ENCODE measurements around the gene ATP10A.
A peak's percentile ranks its signal among the peaks of the same experiment; 100 is the strongest.

The ATP10A gene

GRCh38 chr15:25863111-25863967 lies at the start of gene ATP10A:
Gene ATP10A, minus strand, starts transcription at chr15:25863327. Its CDS starts 231 bp downstream, at chr15:25863096.
- TF ChIP-seq CTCF (IDR thresholded peaks at IDR 0.05; ENCODE audit: low read depth, low read length): no peak
- peak within 1 kb of the TSS; percentile 76 for H3K4me3 ChIP-seq (ENCODE audit: low read depth, low read length)

GRCh38 chr15:25912035-25912434 lies 48.9 kb upstream of the ATP10A start:
- TF ChIP-seq CTCF (IDR thresholded peaks at IDR 0.05; ENCODE audit: low read depth, low read length): no peak
- H3K4me3 ChIP-seq (ENCODE audit: low read depth, low read length): no peak overlapping the region

- TF ChIP-seq CTCF (IDR thresholded peaks at IDR 0.05; ENCODE audit: low read depth, low read length): no peak
- no peak overlapping the region for H3K4me3 ChIP-seq (ENCODE audit: low read depth, low read length)
Measured at GRCh38 chr15:25910832-25911231, 47.7 kb upstream of the ATP10A start.

- TF ChIP-seq CTCF (IDR thresholded peaks at IDR 0.05; ENCODE audit: low read depth, low read length): no peak
- H3K4me3 ChIP-seq (ENCODE audit: low read depth, low read length): no peak overlapping the region
Measured at GRCh38 chr15:25909806-25910205, 46.7 kb upstream of the ATP10A start.

- no peak overlapping the region for H3K4me3 ChIP-seq (ENCODE audit: low read depth, low read length)
- no peak for TF ChIP-seq CTCF (IDR thresholded peaks at IDR 0.05; ENCODE audit: low read depth, low read length)
Measured at GRCh38 chr15:25909325-25909724, 46.2 kb upstream of the ATP10A start.

GRCh38 chr15:25905140-25905539 lies 42.0 kb upstream of the ATP10A start:
- no peak overlapping the region for H3K4me3 ChIP-seq (ENCODE audit: low read depth, low read length)
- TF ChIP-seq CTCF (IDR thresholded peaks at IDR 0.05; ENCODE audit: low read depth, low read length): no peak

GRCh38 chr15:25903024-25903581 lies 40.0 kb upstream of the ATP10A start:
- H3K4me3 ChIP-seq (ENCODE audit: low read depth, low read length): no peak overlapping the region
- TF ChIP-seq CTCF (IDR thresholded peaks at IDR 0.05; ENCODE audit: low read depth, low read length): no peak
